ENCODE data around the gene IL4I1. TPM values are rescaled to one million over a fixed set of nuclear protein-coding genes. Genes with fewer than 3 reads are reported as not detected.

The IL4I1 gene
- total RNA-seq, 1 experiment from 2014 or later = not detected

GRCh38 chr19:49845414-49845813 is 51.3 kb downstream of the IL4I1 start:
- Histone ChIP-seq H3K9me3 (ENCODE audit: low read length) (no peaks in the 10 kb centered on the region; the same call in 1 of the 2 replicates), H3K27ac (ENCODE audit: low read length) (no peak overlapping the region), H2AFZ (ENCODE audit: low read length) (no peak overlapping the region), H3K4me3 (ENCODE audit: low read length) (no peak overlapping the region), H3K4me2 (ENCODE audit: low read depth, low read length, poor library complexity, severe bottlenecking) (no peak overlapping the region), H3K79me2 (ENCODE audit: low read length) (no peaks in the 10 kb centered on the region), H3K9me2 (replicated peaks; ENCODE audit: insufficient read depth, low read length) (no peaks in the 10 kb centered on the region), H3K4me1 (ENCODE audit: low read length) (peaks cover 28% of the 10 kb centered on the region), H3K9ac (ENCODE audit: low read length) (no peak overlapping the region), H3K36me3 (ENCODE audit: insufficient read depth, low read length) (no peaks in the 10 kb centered on the region; the same call in 1 of the 2 replicates), H3K27me3 (ENCODE audit: low read length) (no peaks in the 10 kb centered on the region), H4K20me1 (ENCODE audit: insufficient read depth, low read depth, low read length) (0 out of 2 replicates have a peak, but pooled peaks cover 5% of the 10 kb centered on the region)
- peak; percentile 64 for DNase-seq

- no peaks in the 10 kb centered on the region for H3K27me3 ChIP-seq (ENCODE audit: low read length)
- no peaks in the 10 kb centered on the region for H3K79me2 ChIP-seq (ENCODE audit: low read length)
- no peak overlapping the region for H3K4me3 ChIP-seq (ENCODE audit: low read length)
- H3K27ac ChIP-seq (ENCODE audit: low read length) = no peak overlapping the region
- peak overlapping the region; percentile 34; the same call in 1 of the 2 replicates for H3K9ac ChIP-seq (ENCODE audit: low read length)
- DNase-seq = peak; percentile 59
- peaks cover 5% of the 10 kb centered on the region; the same call in 1 of the 2 replicates for H3K36me3 ChIP-seq (ENCODE audit: insufficient read depth, low read length)
- H3K4me2 ChIP-seq (ENCODE audit: low read depth, low read length, poor library complexity, severe bottlenecking) = no peak overlapping the region
- H2AFZ ChIP-seq (ENCODE audit: low read length) = no peak overlapping the region
- H3K9me2 ChIP-seq (replicated peaks; ENCODE audit: insufficient read depth, low read length) = no peaks in the 10 kb centered on the region
- peaks cover 22% of the 10 kb centered on the region for H3K4me1 ChIP-seq (ENCODE audit: low read length)
- 0 out of 2 replicates have a peak, but pooled peaks cover 4% of the 10 kb centered on the region for H4K20me1 ChIP-seq (ENCODE audit: insufficient read depth, low read depth, low read length)
- H3K9me3 ChIP-seq (ENCODE audit: low read length) = no peaks in the 10 kb centered on the region; the same call in 1 of the 2 replicates
Observed at GRCh38 chr19:49844138-49845095, 52.3 kb downstream of the IL4I1 start.

- peak; percentile 79 for DNase-seq
- Histone ChIP-seq H4K20me1 (ENCODE audit: insufficient read depth, low read depth, low read length) (0 out of 2 replicates have a peak, but pooled peaks cover 8% of the 10 kb centered on the region), H3K4me3 (ENCODE audit: low read length) (no peak overlapping the region), H3K79me2 (ENCODE audit: low read length) (no peaks in the 10 kb centered on the region), H3K27ac (ENCODE audit: low read length) (no peak overlapping the region), H2AFZ (ENCODE audit: low read length) (no peak overlapping the region), H3K27me3 (ENCODE audit: low read length) (no peaks in the 10 kb centered on the region), H3K36me3 (ENCODE audit: insufficient read depth, low read length) (peaks cover 6% of the 10 kb centered on the region; the same call in 1 of the 2 replicates), H3K9ac (ENCODE audit: low read length) (no peak overlapping the region), H3K9me2 (replicated peaks; ENCODE audit: insufficient read depth, low read length) (no peaks in the 10 kb centered on the region), H3K9me3 (ENCODE audit: low read length) (no peaks in the 10 kb centered on the region; the same call in 1 of the 2 replicates), H3K4me1 (ENCODE audit: low read length) (peaks cover 22% of the 10 kb centered on the region), H3K4me2 (ENCODE audit: low read depth, low read length, poor library complexity, severe bottlenecking) (no peak overlapping the region)
Observed at GRCh38 chr19:49843265-49843664, 53.4 kb downstream of the IL4I1 start.

GRCh38 chr19:49840736-49841249 is 55.9 kb downstream of the IL4I1 start:
- H3K9me3 ChIP-seq (ENCODE audit: low read length) = no peaks in the 10 kb centered on the region
- H3K9ac ChIP-seq (ENCODE audit: low read length) = no peak overlapping the region
- no peaks in the 10 kb centered on the region for H3K79me2 ChIP-seq (ENCODE audit: low read length)
- H3K4me2 ChIP-seq (ENCODE audit: low read depth, low read length, poor library complexity, severe bottlenecking) = no peak overlapping the region
- H3K4me1 ChIP-seq (ENCODE audit: low read length) = peaks cover 22% of the 10 kb centered on the region
- H2AFZ ChIP-seq (ENCODE audit: low read length) = no peak overlapping the region
- H4K20me1 ChIP-seq (ENCODE audit: insufficient read depth, low read depth, low read length) = 0 out of 2 replicates have a peak, but pooled peaks cover 8% of the 10 kb centered on the region
- no peak overlapping the region for H3K4me3 ChIP-seq (ENCODE audit: low read length)
- peaks cover 12% of the 10 kb centered on the region; the same call in 1 of the 2 replicates for H3K36me3 ChIP-seq (ENCODE audit: insufficient read depth, low read length)
- no peaks in the 10 kb centered on the region for H3K9me2 ChIP-seq (replicated peaks; ENCODE audit: insufficient read depth, low read length)
- H3K27me3 ChIP-seq (ENCODE audit: low read length) = no peaks in the 10 kb centered on the region
- no peak for DNase-seq
- no peak overlapping the region for H3K27ac ChIP-seq (ENCODE audit: low read length)

- Histone ChIP-seq H3K9me3 (ENCODE audit: low read length) (no peaks in the 10 kb centered on the region), H3K36me3 (ENCODE audit: insufficient read depth, low read length) (peaks cover 12% of the 10 kb centered on the region; the same call in 1 of the 2 replicates)
Observed at GRCh38 chr19:49840321-49840720, 56.4 kb downstream of the IL4I1 start.

GRCh38 chr19:49839713-49840112 is 57.0 kb downstream of the IL4I1 start:
- Histone ChIP-seq H3K9me3 (ENCODE audit: low read length) (no peaks in the 10 kb centered on the region), H3K9ac (ENCODE audit: low read length) (no peak overlapping the region), H3K9me2 (replicated peaks; ENCODE audit: insufficient read depth, low read length) (no peaks in the 10 kb centered on the region), H3K36me3 (ENCODE audit: insufficient read depth, low read length) (peaks cover 12% of the 10 kb centered on the region; the same call in 1 of the 2 replicates), H3K4me1 (ENCODE audit: low read length) (peaks cover 21% of the 10 kb centered on the region), H3K4me2 (ENCODE audit: low read depth, low read length, poor library complexity, severe bottlenecking) (no peak overlapping the region), H3K27me3 (ENCODE audit: low read length) (no peaks in the 10 kb centered on the region), H3K4me3 (ENCODE audit: low read length) (no peak overlapping the region), H3K27ac (ENCODE audit: low read length) (no peak overlapping the region), H3K79me2 (ENCODE audit: low read length) (no peaks in the 10 kb centered on the region), H4K20me1 (ENCODE audit: insufficient read depth, low read depth, low read length) (0 out of 2 replicates have a peak, but pooled peaks cover 8% of the 10 kb centered on the region), H2AFZ (ENCODE audit: low read length) (no peak overlapping the region)
- DNase-seq = no peak

More at GRCh38 chr19:49840321-49840720, 56.4 kb downstream of the IL4I1 start:
- Histone ChIP-seq H3K79me2 (ENCODE audit: low read length) (no peaks in the 10 kb centered on the region), H3K4me3 (ENCODE audit: low read length) (no peak overlapping the region), H3K27me3 (ENCODE audit: low read length) (no peaks in the 10 kb centered on the region), H4K20me1 (ENCODE audit: insufficient read depth, low read depth, low read length) (0 out of 2 replicates have a peak, but pooled peaks cover 8% of the 10 kb centered on the region), H3K4me1 (ENCODE audit: low read length) (peaks cover 22% of the 10 kb centered on the region), H3K4me2 (ENCODE audit: low read depth, low read length, poor library complexity, severe bottlenecking) (no peak overlapping the region), H3K9me2 (replicated peaks; ENCODE audit: insufficient read depth, low read length) (no peaks in the 10 kb centered on the region), H2AFZ (ENCODE audit: low read length) (no peak overlapping the region), H3K27ac (ENCODE audit: low read length) (no peak overlapping the region), H3K9ac (ENCODE audit: low read length) (no peak overlapping the region)
- DNase-seq = no peak

Small RNA genes within 50 kb of the gene (small RNA-seq; reads per million reads assigned to genes)
- not detected for gene MIR4749

Other genes with a start within 250 kb of the IL4I1 start
- 78.2 and 293 TPM in 2 replicates for gene IRF3, start 231.0 kb downstream of the IL4I1 start, total RNA-seq (2014; rRNA removed; shearing (Covaris generic); ENCODE audit: low replicate concordance)
- gene BCL2L12, start 231.0 kb downstream of the IL4I1 start, total RNA-seq (2014; rRNA removed; shearing (Covaris generic); ENCODE audit: low replicate concordance) = 25.6 and 35.4 TPM in 2 replicates
- gene PRMT1, start 219.6 kb downstream of the IL4I1 start, total RNA-seq (2014; rRNA removed; shearing (Covaris generic); ENCODE audit: low replicate concordance) = 293 and 522 TPM in 2 replicates
- gene ADM5, start 207.3 kb downstream of the IL4I1 start, total RNA-seq (2014; rRNA removed; shearing (Covaris generic); ENCODE audit: low replicate concordance) = 4.0 and 12.0 TPM in 2 replicates
- gene CPT1C, start 205.8 kb downstream of the IL4I1 start, total RNA-seq (2014; rRNA removed; shearing (Covaris generic); ENCODE audit: low replicate concordance) = 0.26 and 1.3 TPM in 2 replicates
- 5.7 and 17.9 TPM in 2 replicates for gene TSKS, start 133.6 kb downstream of the IL4I1 start, total RNA-seq (2014; rRNA removed; shearing (Covaris generic); ENCODE audit: low replicate concordance)
- gene AP2A1, start 129.9 kb downstream of the IL4I1 start, total RNA-seq (2014; rRNA removed; shearing (Covaris generic); ENCODE audit: low replicate concordance) = 32.4 and 54.7 TPM in 2 replicates
- 15.8 and 38.3 TPM in 2 replicates for gene FUZ, start 83.6 kb downstream of the IL4I1 start, total RNA-seq (2014; rRNA removed; shearing (Covaris generic); ENCODE audit: low replicate concordance)
- gene MED25, start 78.6 kb downstream of the IL4I1 start, total RNA-seq (2014; rRNA removed; shearing (Covaris generic); ENCODE audit: low replicate concordance) = 37.8 and 40.5 TPM in 2 replicates
- gene PTOV1, start 45.7 kb downstream of the IL4I1 start, total RNA-seq (2014; rRNA removed; shearing (Covaris generic); ENCODE audit: low replicate concordance) = 67.8 and 114 TPM in 2 replicates
- gene PNKP, start 29.3 kb downstream of the IL4I1 start, total RNA-seq (2014; rRNA removed; shearing (Covaris generic); ENCODE audit: low replicate concordance) = 49.4 and 101 TPM in 2 replicates
- 8.2 and 8.9 TPM in 2 replicates for gene AKT1S1, start 19.5 kb downstream of the IL4I1 start, total RNA-seq (2014; rRNA removed; shearing (Covaris generic); ENCODE audit: low replicate concordance)
- 13.6 and 17.8 TPM in 2 replicates for gene TBC1D17, start 19.2 kb downstream of the IL4I1 start, total RNA-seq (2014; rRNA removed; shearing (Covaris generic); ENCODE audit: low replicate concordance)
- gene ATF5, start 32.3 kb upstream of the IL4I1 start, total RNA-seq (2014; rRNA removed; shearing (Covaris generic); ENCODE audit: low replicate concordance) = 454 and 537 TPM in 2 replicates
- 35.0 and 37.9 TPM in 2 replicates for gene NUP62, start 32.6 kb upstream of the IL4I1 start, total RNA-seq (2014; rRNA removed; shearing (Covaris generic); ENCODE audit: low replicate concordance)
- 0.87 TPM in 1 of 2 replicates, not detected in the other for gene SIGLEC11, start 64.3 kb upstream of the IL4I1 start, total RNA-seq (2014; rRNA removed; shearing (Covaris generic); ENCODE audit: low replicate concordance)
- gene VRK3, start 128.5 kb upstream of the IL4I1 start, total RNA-seq (2014; rRNA removed; shearing (Covaris generic); ENCODE audit: low replicate concordance) = 56.9 and 75.9 TPM in 2 replicates
- 22.3 and 24.1 TPM in 2 replicates for gene ZNF473, start 129.1 kb upstream of the IL4I1 start, total RNA-seq (2014; rRNA removed; shearing (Covaris generic); ENCODE audit: low replicate concordance)

Data from Karpas-422 (cell line).